Urothelium cell line (cell line): ENCODE measurements around the gene UBP1.

ENCODE experiments used
- DNase-seq: peaks from one replicate; pipeline ENCODE4 v3.0.0; 2011; ENCODE audit warnings: low spot score, mixed read lengths
- FAIRE-seq: peaks from 2 replicates; lab custom pipeline; 2011; peaks lifted over from hg19 to GRCh38; lab: Jason Lieb, UNC

The UBP1 gene

GRCh38 chr3:33392144-33392543 lies 48.1 kb downstream of the UBP1 start:
- FAIRE-seq: no peak
- no peak for DNase-seq

GRCh38 chr3:33391255-33391995 lies 48.8 kb downstream of the UBP1 start:
- no peak for FAIRE-seq

DNA sequence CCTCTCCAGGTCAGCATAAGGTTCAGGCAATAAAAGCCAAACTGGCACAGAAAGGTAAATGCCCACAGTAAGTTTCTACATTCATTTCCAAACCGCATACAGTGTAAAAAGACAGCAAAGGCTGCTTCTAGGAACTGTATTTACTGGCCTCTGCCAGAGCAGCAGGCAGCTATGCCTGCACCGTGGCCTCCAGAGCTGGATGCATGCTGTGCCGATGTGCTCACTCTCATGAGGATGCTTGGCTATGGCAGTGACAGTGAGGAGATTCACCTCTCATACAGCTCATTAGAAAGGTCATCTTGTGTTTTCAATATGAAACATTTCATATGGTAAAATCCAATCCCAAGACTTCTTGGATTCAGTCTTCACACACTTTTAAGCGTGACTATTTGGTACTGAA lies 50.3 kb downstream of the UBP1 start:
- DNase-seq: no peak
- no peak for FAIRE-seq

More at GRCh38 chr3:33391255-33391995, 48.8 kb downstream of the UBP1 start:
- no peak for DNase-seq

- no peak for FAIRE-seq
- DNase-seq: no peak
Observed at GRCh38 chr3:33388374-33389100, 51.7 kb downstream of the UBP1 start.

DNA sequence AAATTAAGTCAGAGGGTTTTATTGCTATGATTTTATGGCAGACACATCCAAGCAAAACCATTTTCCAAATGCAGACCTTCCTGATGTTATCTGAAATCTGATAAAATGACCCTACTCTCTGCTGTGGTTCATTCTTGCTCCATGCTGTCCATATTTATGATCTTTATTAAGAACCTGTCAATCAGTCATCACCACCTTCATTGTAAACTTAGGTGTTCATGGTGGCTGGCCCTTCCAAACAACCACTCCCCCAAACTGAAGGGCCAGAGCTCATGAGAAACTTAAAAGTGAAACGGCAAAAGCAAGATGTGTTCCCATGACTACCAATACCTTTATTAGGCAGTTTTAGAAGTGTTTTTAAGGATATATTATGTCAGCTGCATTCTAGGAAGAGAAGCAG lies 53.6 kb downstream of the UBP1 start:
- no peak for DNase-seq
- FAIRE-seq: no peak

DNA sequence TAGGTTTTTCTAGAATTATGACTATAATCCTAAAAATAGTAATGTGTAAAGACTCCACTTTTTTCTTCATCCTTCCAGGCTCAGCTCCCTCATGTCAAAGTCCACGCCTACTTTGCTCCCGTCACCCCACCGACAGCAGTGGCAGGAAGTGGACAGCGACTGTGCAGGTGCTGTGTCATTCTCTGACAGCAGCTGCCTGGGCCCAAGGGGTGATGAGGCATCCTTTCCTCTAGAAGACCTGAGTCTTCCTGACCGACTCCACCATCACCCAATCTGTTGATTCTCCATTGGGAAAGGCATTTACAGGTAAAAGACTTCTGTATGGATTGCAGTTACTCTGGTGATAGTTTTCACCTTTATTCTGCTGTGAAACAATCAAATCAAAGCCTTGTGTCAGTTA lies 54.8 kb downstream of the UBP1 start:
- FAIRE-seq: no peak
- DNase-seq: no peak

DNA sequence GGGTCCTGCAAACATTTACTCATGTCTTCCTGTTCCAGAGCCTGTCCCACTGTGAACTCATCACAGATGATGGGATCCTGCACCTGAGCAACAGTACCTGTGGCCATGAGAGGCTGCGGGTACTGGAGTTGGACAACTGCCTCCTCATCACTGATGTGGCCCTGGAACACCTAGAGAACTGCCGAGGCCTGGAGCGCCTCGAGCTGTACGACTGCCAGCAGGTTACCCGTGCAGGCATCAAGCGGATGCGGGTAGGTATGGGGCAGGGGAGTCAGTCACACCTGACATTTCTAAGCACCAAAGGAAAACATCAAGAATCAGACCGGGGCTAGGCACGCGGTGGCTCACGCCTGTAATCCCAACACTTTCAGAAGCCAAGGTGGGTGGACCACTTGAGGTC lies 56.3 kb downstream of the UBP1 start:
- DNase-seq: no peak
- FAIRE-seq: no peak

DNA sequence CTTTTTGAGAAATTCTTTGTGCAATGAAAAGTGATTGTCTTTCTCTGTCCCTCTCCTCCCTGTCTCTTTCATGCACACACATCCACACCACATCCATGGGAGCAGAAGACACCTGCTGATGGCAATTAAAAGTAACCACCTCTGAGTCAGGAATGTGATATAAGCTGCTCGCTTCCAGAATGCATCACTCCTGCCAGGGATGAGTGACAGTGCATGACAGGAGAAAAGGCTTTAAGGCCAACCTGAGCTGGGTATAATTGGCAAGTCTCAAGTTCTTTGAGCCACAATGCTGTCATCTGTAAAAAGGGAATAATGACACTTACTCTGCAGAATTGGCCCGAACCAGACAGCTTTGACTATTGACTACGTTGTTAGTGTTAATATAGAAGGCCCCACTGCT lies 59.6 kb downstream of the UBP1 start:
- FAIRE-seq: no peak
- no peak for DNase-seq

DNA sequence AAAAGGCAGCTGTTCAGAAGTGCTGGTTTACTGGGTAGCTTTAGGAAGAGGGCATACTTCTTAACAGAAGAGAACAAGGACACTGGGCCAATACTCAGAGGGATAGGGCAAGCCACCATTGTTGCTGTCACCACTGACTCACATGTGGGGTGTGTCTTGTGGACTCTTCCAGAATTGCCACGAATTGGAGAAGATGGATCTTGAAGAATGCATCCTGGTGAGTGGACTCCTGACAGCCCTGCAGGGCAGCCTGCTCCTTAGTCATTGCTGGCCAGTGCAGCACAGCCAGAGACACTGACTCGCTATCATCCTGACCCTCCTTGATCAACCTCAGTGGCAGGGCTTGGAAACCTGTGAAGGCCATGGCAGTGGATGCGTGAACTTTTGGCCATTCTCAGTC lies 62.3 kb downstream of the UBP1 start:
- no peak for DNase-seq
- no peak for FAIRE-seq

GRCh38 chr3:33377489-33377888 lies 62.7 kb downstream of the UBP1 start:
- no peak for DNase-seq
- no peak for FAIRE-seq

GRCh38 chr3:33373082-33373437 lies 67.1 kb downstream of the UBP1 start:
- DNase-seq (no peak), FAIRE-seq (no peak)

DNA sequence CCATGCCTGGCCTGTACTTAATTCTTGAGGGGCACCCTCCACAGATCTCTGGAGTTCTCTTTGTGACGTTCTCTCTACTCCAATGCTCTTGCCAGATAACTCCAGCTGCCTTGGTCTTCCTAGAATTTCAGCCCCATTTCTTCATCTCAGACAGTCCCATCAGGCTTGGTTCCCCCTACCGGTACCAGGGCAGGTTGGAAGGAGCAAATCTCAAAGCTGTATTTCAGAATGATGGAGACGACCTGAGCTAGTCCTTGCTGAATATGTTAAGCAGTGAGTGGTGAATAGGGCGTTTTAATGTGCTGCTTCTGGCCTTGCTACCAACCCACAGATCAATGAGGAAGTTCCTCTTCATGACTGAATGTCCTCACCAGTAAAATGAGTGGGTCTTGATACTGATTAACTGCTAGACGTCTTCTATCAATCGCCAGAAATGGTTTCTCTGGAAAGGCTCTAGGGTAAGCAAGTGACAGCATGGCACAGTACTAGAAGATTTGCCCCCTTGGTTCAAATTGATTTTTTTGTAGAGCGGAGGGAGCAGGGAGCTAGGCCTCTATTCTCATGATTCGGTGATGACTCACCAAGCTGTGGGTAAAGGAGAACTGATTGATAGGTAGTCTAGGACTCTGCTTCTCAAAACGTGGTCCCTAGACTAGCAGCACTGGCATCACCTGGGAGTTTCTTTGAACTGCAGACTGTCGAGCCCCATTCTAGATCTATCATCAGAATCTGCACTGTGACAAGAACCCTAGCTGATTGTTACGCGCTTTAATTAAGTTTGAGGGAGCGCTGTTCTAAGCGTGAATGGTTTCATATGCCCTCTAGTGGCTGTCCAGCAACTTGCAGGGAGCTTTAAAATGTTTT lies 67.8 kb downstream of the UBP1 start:
- DNase-seq (peak; percentile 78), FAIRE-seq (no peak)

- FAIRE-seq: no peak
- no peak for DNase-seq
Observed at GRCh38 chr3:33364531-33365128, 75.6 kb downstream of the UBP1 start.

DNA sequence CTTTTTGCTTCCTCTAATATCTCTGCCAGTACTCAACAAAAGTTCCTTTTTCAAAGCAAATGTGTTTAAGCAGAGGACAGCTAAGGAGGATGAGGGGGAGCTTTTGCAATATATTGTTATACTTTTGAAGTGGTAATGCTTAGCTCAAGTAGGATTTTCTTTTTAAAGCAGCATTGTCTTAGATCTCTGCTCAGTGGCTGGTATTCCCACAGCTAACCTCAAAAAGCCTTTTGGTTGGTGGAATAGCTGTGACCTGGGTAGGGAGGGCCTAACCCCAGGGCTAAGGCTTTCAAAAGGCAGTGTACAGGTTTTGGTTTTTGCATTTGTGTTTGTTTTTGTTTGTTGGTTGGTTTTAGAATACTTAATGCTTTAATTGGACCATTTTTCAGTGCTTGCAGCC lies 76.1 kb downstream of the UBP1 start:
- DNase-seq: no peak
- FAIRE-seq: no peak

- no peak for DNase-seq
- FAIRE-seq: no peak
Observed at GRCh38 chr3:33363113-33363800, 76.9 kb downstream of the UBP1 start.

- DNase-seq: peak; percentile 55
- no peak for FAIRE-seq
Observed at GRCh38 chr3:33360136-33360825, 79.9 kb downstream of the UBP1 start.

DNA sequence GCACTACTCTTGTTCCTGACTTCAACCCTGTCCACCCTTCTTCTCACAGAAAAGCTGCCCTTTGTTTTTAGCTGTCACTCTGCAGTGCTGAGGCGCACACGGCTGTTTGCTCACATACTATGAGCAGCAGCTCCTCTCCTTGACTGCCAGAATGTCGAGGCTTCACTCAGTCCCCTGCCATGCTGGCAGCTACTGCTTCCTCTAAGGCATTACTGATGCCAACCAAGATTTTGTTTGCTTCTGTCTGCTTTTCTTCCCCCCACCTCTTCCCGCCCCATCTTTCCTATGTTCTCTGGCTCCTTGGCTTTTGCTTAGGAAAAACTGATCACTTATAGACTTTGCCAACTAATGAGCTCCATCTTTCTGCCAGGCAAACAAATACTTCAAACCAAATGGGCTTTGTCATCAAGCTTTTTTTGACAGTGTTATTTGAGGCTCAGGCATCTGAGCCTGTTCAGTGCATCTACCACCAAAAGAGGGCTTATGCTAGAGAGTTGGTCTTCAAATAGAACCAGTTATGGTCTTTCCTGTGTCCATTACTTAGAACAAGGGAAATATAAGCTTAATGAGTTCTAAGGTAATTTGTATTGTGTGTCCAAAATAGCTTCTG lies 81.9 kb downstream of the UBP1 start:
- FAIRE-seq: no peak

DNA sequence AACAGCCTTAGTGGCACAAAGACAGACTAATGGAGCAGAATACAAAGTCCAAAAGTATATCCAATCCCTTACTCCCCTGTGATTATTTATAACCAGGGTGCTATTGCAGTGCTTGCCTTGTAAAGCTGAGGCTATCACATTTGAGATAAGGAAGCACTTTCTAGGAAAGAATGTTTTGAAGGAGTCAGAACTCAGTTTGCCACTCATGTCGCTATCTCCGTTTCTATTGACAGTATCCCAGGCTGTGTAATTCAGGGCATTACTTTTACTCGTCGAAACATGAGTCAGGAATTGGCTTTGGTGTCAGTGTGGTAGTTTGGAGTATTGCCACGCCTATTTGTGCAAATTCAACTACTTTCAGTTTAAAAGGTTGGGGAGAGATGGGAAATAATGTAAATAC lies 84.6 kb downstream of the UBP1 start:
- FAIRE-seq (no peak), DNase-seq (peak; percentile 15)

More for the DNA sequence above, 81.9 kb downstream of the UBP1 start:
- no peak for DNase-seq

DNA sequence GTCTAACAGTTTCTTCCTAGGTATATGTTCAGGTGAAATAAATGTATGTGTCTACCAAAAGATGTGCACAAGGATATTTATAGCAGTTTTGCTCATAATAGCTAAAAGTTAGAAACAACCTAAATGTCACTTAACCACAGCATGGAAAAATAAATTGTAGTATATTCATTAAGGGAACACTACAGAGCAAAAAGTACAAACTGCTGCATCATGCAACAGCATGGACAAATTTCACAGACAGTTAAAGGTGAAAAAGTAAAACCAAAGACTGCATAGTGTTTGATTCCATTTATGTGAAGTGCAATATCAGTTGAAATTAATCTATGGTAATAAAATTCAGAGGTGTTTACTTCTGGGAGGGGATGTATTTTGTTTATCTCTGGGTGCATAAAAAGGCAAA lies 100.4 kb downstream of the UBP1 start:
- no peak for DNase-seq
- FAIRE-seq: no peak
